ENCODE data around the gene FBXL12. TPM values are rescaled to one million over a fixed set of nuclear protein-coding genes. Genes with fewer than 3 reads are reported as not detected.

FBXL12 gene
- total and polyA plus RNA-seq, 2 of the 4 experiments (the other 2 are of a cell fraction), result 8.1 to 42.6 TPM

GRCh38 chr19:9861503-9861902 lies 42.6 kb upstream of the FBXL12 start:
- ChIA-PET CTCF (no interaction called here), POLR2A (ENCODE audit: unreplicated experiment) (no interaction called here)
- Histone ChIP-seq H4K91ac (ENCODE audit: insufficient read depth, low read depth, low read length) (no peak overlapping the region), H3K4me1 (ENCODE audit: control insufficient read depth, insufficient read depth, low read length) (no peaks in the 10 kb centered on the region), H2AK5ac (ENCODE audit: low read depth, low read length) (no peak overlapping the region), H3K18ac (ENCODE audit: low read depth, low read length) (no peak overlapping the region), H3K9me3 (ENCODE audit: control insufficient read depth, insufficient read depth, low read length) (no peaks in the 10 kb centered on the region), H2AFZ (replicated peaks; ENCODE audit: low read length, poor library complexity) (no peak overlapping the region), H3K23ac (ENCODE audit: low read depth, low read length) (no peak overlapping the region), H4K20me1 (ENCODE audit: insufficient read depth, low read length) (no peaks in the 10 kb centered on the region), H2BK120ac (ENCODE audit: low read depth, low read length) (no peak overlapping the region), H3K9ac (ENCODE audit: low read depth, low read length) (no peak overlapping the region), H4K8ac (ENCODE audit: low read depth in 2 of 2, low read length in 2 of 2) (no peak overlapping the region), H3K27ac (ENCODE audit: insufficient read depth, low read length) (no peak overlapping the region), H3K27me3 (ENCODE audit: control insufficient read depth, insufficient read depth, low read length) (no peaks in the 10 kb centered on the region), H2BK20ac (ENCODE audit: low read depth, low read length) (no peak overlapping the region), H4K5ac (ENCODE audit: low read depth, low read length) (no peak overlapping the region), H3K4me2 (ENCODE audit: low read depth, low read length) (no peak overlapping the region), H2BK15ac (ENCODE audit: low read depth, low read length) (no peak overlapping the region), H3K79me1 (ENCODE audit: low read depth in 1 of 2, low read length in 2 of 2) (no peaks in the 10 kb centered on the region), H2AK9ac (replicated peaks; ENCODE audit: low read depth, low read length, poor library complexity) (no peak overlapping the region), H3K4me3 (ENCODE audit: insufficient read depth, low read depth, low read length) (no peak overlapping the region), H2BK5ac (ENCODE audit: low read depth, low read length, poor library complexity, severe bottlenecking) (no peak overlapping the region), H3K4ac (ENCODE audit: low read depth, low read length) (no peak overlapping the region), H3K56ac (ENCODE audit: extremely low read depth, insufficient read depth, low read length) (no peak overlapping the region), H3K9me1 (ENCODE audit: insufficient read depth, low read length) (0 out of 2 replicates have a peak, but pooled peaks cover 3% of the 10 kb centered on the region), H3K14ac (replicated peaks; ENCODE audit: low read depth, low read length) (no peak overlapping the region), H3K36me3 (ENCODE audit: control insufficient read depth, insufficient read depth, low read length) (peaks cover 5% of the 10 kb centered on the region; the same call in 1 of the 2 replicates)
- DNase-seq (no peak), ATAC-seq (ENCODE audit: low read depth) (no peak)
- BruUV-seq (replicated peaks), result no TSS peak
- TF ChIP-seq RCOR1 (IDR thresholded peaks at IDR 0.05; ENCODE audit: insufficient replicate concordance, low read length), result no peak
- no peak for TF ChIP-seq MAFK (IDR thresholded peaks at IDR 0.05; ENCODE audit: low read depth, low read length)
- no peak for TF ChIP-seq CTCF (conservative IDR thresholded peaks at IDR 0.05; ENCODE audit: low read depth, low read length)
- TF ChIP-seq NFE2L2 (IDR thresholded peaks at IDR 0.05; ENCODE audit: low read depth, low read length), result no peak
- no peak for TF ChIP-seq RAD21 (IDR thresholded peaks at IDR 0.05; ENCODE audit: low read length)
- TF ChIP-seq FOS (IDR thresholded peaks at IDR 0.05; ENCODE audit: low read depth, low read length), result no peak
- no peak for TF ChIP-seq USF2 (IDR thresholded peaks at IDR 0.05; ENCODE audit: low read depth, low read length)
- no peak for TF ChIP-seq RFX5 (IDR thresholded peaks at IDR 0.05; ENCODE audit: low read depth, low read length)
- no peak for TF ChIP-seq MXI1 (IDR thresholded peaks at IDR 0.05; ENCODE audit: borderline replicate concordance, low read depth, low read length)
- no peak for TF ChIP-seq MAZ (IDR thresholded peaks at IDR 0.05; ENCODE audit: borderline replicate concordance, low read depth, low read length)
- no peak for TF ChIP-seq CHD1 (IDR thresholded peaks at IDR 0.05; ENCODE audit: low read depth, low read length)
- TF ChIP-seq ELK1 (IDR thresholded peaks at IDR 0.05; ENCODE audit: borderline replicate concordance, low read depth, low read length), result no peak
- TF ChIP-seq CEBPB (IDR thresholded peaks at IDR 0.05; ENCODE audit: low read depth, low read length), result no peak
- TF ChIP-seq SMC3 (IDR thresholded peaks at IDR 0.05; ENCODE audit: low read depth, low read length), result no peak
- in situ Hi-C loops (cut with MboI; ENCODE audit: low sequenced_read_pairs) (no loop called here), dilution Hi-C loops (cut with HindIII; ENCODE audit: low sequenced_read_pairs, unreplicated experiment) (no loop called here), intact Hi-C loops (cut with micrococcal nuclease) (no loop called here)
- no CpG with 5 or more reads among the region's 1 CpG for WGBS, 2 experiments (ENCODE audit: extremely low coverage in 2 of 2, insufficient read length in 1 of 2)
